GM12878 (cell line): ENCODE results near the gene MGA. TPM values are rescaled to one million over a fixed set of nuclear protein-coding genes. Genes with fewer than 3 reads are reported as not detected.

Experiments used
- ATAC-seq: fragments of 200-7000 bp; cut with Tn5 transposase; 3 replicates; pipeline ENCODE4 v1.9.1; 2020; ENCODE audit warnings: mild to moderate bottlenecking, moderate library complexity
- BruUV-seq: library from RNA; stranded (reverse); fragments of 400-500 nt; replicated peaks from 2 replicates; lab custom pipeline; 2021; lab: Mats Ljungman, UMichigan
- CTCF ChIA-PET: fragments of 300-600 bp; sonication (Branson Sonifier 250); formaldehyde crosslinking; extraction: SDS; loops from one replicate; lab custom pipeline; 2021; ENCODE audit warnings: inconsistent platforms; lab: Yijun Ruan, JAX
- POLR2A ChIA-PET: fragments of 350-600 bp; formaldehyde crosslinking; extraction: SDS; loops from one replicate; lab custom pipeline; 2021; ENCODE audit warnings: inconsistent platforms; lab: Charles Lee
- RAD21 ChIA-PET: fragments of 300-600 bp; sonication (Branson Sonifier 250); formaldehyde crosslinking; loops from one replicate; lab custom pipeline; 2023; ENCODE audit warnings: antibody characterized with exemption; ENCODE audit not compliant: unreplicated experiment; lab: Charles Lee
- SMC1A ChIA-PET: fragments of 300-600 bp; sonication (Branson Sonifier 250); formaldehyde crosslinking; loops from one replicate; lab custom pipeline; 2023; ENCODE audit not compliant: unreplicated experiment, uncharacterized antibody; lab: Charles Lee
- DNase-seq: peaks from one replicate; pipeline ENCODE4 v3.0.0-alpha.2; 2011; ENCODE audit warnings: low read depth, low spot score
- FAIRE-seq: peaks from 3 replicates; lab custom pipeline; 2011; peaks lifted over from hg19 to GRCh38; lab: Jason Lieb, UNC
- H2AFZ ChIP-seq: 2 replicates; pipeline ENCODE4 v1.6.0; 2011; ENCODE audit warnings: low read depth, low read length, control low read depth; ENCODE audit not compliant: control insufficient read depth
- H3K27ac ChIP-seq: 2 replicates; pipeline ENCODE4 v1.5.1; 2011; ENCODE audit warnings: control low read depth; ENCODE audit not compliant: control insufficient read depth, insufficient read depth
- H3K27me3 ChIP-seq, 2 experiments: replicated peaks in 1 of 2; 2 replicates each; pipeline versions ENCODE4 v1.6.0 to v1.6.1; 2011; ENCODE audit warnings: low read length in 1 of 2; ENCODE audit not compliant: control insufficient read depth in 2 of 2, insufficient read depth in 2 of 2
- H3K36me3 ChIP-seq, 2 experiments: 2 replicates each; pipeline ENCODE4 v1.5.1; 2011; ENCODE audit warnings: low read length in 1 of 2; ENCODE audit not compliant: control insufficient read depth in 2 of 2, insufficient read depth in 2 of 2
- H3K4me1 ChIP-seq: 2 replicates; pipeline ENCODE4 v1.6.1; 2011; ENCODE audit warnings: mild to moderate bottlenecking, low read length, moderate library complexity, mixed read lengths; ENCODE audit not compliant: control insufficient read depth, insufficient read depth
- H3K4me2 ChIP-seq: 2 replicates; pipeline ENCODE4 v1.6.0; 2011; ENCODE audit warnings: control low read depth; ENCODE audit not compliant: control insufficient read depth, insufficient read depth
- H3K4me3 ChIP-seq: fragments of 200-600 bp; sonication (generic); 2 replicates; pipeline ENCODE4 v1.5.1; 2016
- H3K79me2 ChIP-seq: 2 replicates; pipeline ENCODE4 v1.6.0; 2011; ENCODE audit warnings: low read length; ENCODE audit not compliant: control insufficient read depth, insufficient read depth
- H3K9ac ChIP-seq: 2 replicates; pipeline ENCODE4 v1.8.0; 2011; ENCODE audit warnings: low read length, control low read depth, mixed read lengths; ENCODE audit not compliant: control insufficient read depth, insufficient read depth
- H3K9me3 ChIP-seq: replicated peaks from 3 replicates; pipeline ENCODE4 v1.5.1; 2011; ENCODE audit warnings: mild to moderate bottlenecking, low read length; ENCODE audit not compliant: control insufficient read depth, insufficient read depth
- H4K20me1 ChIP-seq: 2 replicates; pipeline ENCODE4 v1.6.0; 2011; ENCODE audit not compliant: control insufficient read depth, insufficient read depth
- BACH1 ChIP-seq: fragments of 450-650 bp; IDR thresholded peaks from 2 replicates; pipeline ENCODE4 v1.6.1; 2017; ENCODE audit warnings: mild to moderate bottlenecking, borderline replicate concordance
- BCL11A ChIP-seq: IDR thresholded peaks from 2 replicates; pipeline ENCODE4 v1.6.1; 2011; ENCODE audit warnings: low read depth, low read length
- CHD4 ChIP-seq: fragments of 200-600 bp; sonication (generic); IDR thresholded peaks from 2 replicates; pipeline ENCODE4 v1.6.1; 2016; ENCODE audit warnings: mild to moderate bottlenecking
- FOS ChIP-seq: IDR thresholded peaks from 3 replicates; pipeline ENCODE4 v1.6.1; 2011; ENCODE audit warnings: borderline replicate concordance; ENCODE audit not compliant: insufficient read length; ENCODE audit errors: extremely low read depth
- FOXK2 ChIP-seq: fragments of 450-650 bp; IDR thresholded peaks from 2 replicates; pipeline ENCODE4 v1.6.1; 2017; ENCODE audit warnings: mild to moderate bottlenecking, moderate library complexity
- IKZF2 ChIP-seq, 2 experiments: fragments of 450-650 bp; IDR thresholded peaks; 2 replicates each; pipeline ENCODE4 v1.6.1; 2017; ENCODE audit warnings: mild to moderate bottlenecking in 2 of 2, moderate library complexity in 2 of 2
- JUND ChIP-seq: IDR thresholded peaks from 2 replicates; pipeline ENCODE4 v1.6.1; 2012; ENCODE audit warnings: low read depth, mild to moderate bottlenecking, low read length, improper control_type of control experiment, moderate library complexity
- MEF2B ChIP-seq: fragments of 450-650 bp; IDR thresholded peaks from 2 replicates; pipeline ENCODE4 v1.6.1; 2018; ENCODE audit warnings: mild to moderate bottlenecking, moderate library complexity; ENCODE audit not compliant: partially characterized antibody, poor library complexity, severe bottlenecking
- MTA2 ChIP-seq: fragments of 450-650 bp; IDR thresholded peaks from 2 replicates; pipeline ENCODE4 v1.6.1; 2016; ENCODE audit warnings: low read depth, mild to moderate bottlenecking, moderate library complexity
- NFYA ChIP-seq: IDR thresholded peaks from 2 replicates; pipeline ENCODE4 v1.6.1; 2011; ENCODE audit warnings: low read depth, mild to moderate bottlenecking, low read length, improper control_type of control experiment, borderline replicate concordance
- POLR2AphosphoS2 ChIP-seq: IDR thresholded peaks from 2 replicates; pipeline ENCODE4 v1.6.1; 2011; ENCODE audit warnings: low read depth, mild to moderate bottlenecking, low read length, improper control_type of control experiment, moderate library complexity
- POLR2AphosphoS5 ChIP-seq: IDR thresholded peaks from 2 replicates; pipeline ENCODE4 v1.6.1; 2011; ENCODE audit warnings: mild to moderate bottlenecking, low read length, inconsistent platforms
- RAD51 ChIP-seq: fragments of 450-650 bp; IDR thresholded peaks from 2 replicates; pipeline ENCODE4 v1.6.1; 2016; ENCODE audit warnings: moderate library complexity, mild to moderate bottlenecking, inconsistent platforms
- SREBF1 ChIP-seq: IDR thresholded peaks from 2 replicates; pipeline ENCODE4 v1.6.1; 2012; ENCODE audit warnings: mild to moderate bottlenecking, low read length
- TCF12 ChIP-seq: IDR thresholded peaks from 2 replicates; pipeline ENCODE4 v1.6.1; 2011; ENCODE audit warnings: low read depth, mild to moderate bottlenecking, low read length
- ZBED1 ChIP-seq: IDR thresholded peaks from 2 replicates; pipeline ENCODE4 v1.6.1; 2016; ENCODE audit warnings: borderline replicate concordance
- ZZZ3 ChIP-seq: IDR thresholded peaks from 2 replicates; pipeline ENCODE4 v1.6.1; 2011; ENCODE audit warnings: low read depth; ENCODE audit not compliant: control insufficient read depth, insufficient read length
- WGBS: methylation state at CpG from one replicate; pipeline ENCODE4 v1.1.6; 2016; ENCODE audit warnings: low lambda C conversion rate; ENCODE audit not compliant: insufficient replicate concordance, insufficient coverage; ENCODE audit errors: missing lambda C conversion rate; 5-methylcytosine and 5-hydroxymethylcytosine counted together
- in situ Hi-C: fragments of 300-500 bp; cut with MboI; formaldehyde crosslinking; loops from 9 replicates; pipeline ENCODE4 v1.14.3; 2018; ENCODE audit warnings: mixed read lengths
- intact Hi-C: fragments of 100-400 bp; cut with micrococcal nuclease; formaldehyde crosslinking; loops from one replicate; pipeline ENCODE4 v1.14.2; 2022; ENCODE audit not compliant: unreplicated experiment
- polyA plus RNA-seq, 11 experiments: library from polyadenylated mRNA; depleted of rRNA in 4 of 11; unstranded in 6 of 11; stranded (reverse) in 5 of 11; fragments of >200 nt; fragmentation: Nextera tagmentation in 4 of 11; fragmentation: Illumina TruSeq in 1 of 11; extraction: Ambion mirVana in 4 of 11; extraction: Trizol in 1 of 11; gene quantifications; 1 replicate in 1 of 11; 2 replicates in 10 of 11; pipeline versions ENCODE4 v1.2.1 to v1.2.3, GENCODE V29; 2011 to 2016; ENCODE audit warnings: inconsistent platforms in 2 of 11, missing spikeins in 2 of 11, low read depth in 1 of 11
- total RNA-seq, 4 experiments: library from RNA; depleted of rRNA in 3 of 4; stranded (reverse); fragments of >200 nt in 3 of 4; fragmentation: Illumina TruSeq in 1 of 4; extraction: Trizol in 1 of 4; gene quantifications; 2 replicates each; pipeline versions ENCODE4 v1.2.1 to v1.2.3, GENCODE V29; 2013 to 2021
- TF ChIP-seq, protein P1 (sequence below): IDR thresholded peaks from 2 replicates; pipeline ENCODE4 v1.6.1; 2011; ENCODE audit warnings: mild to moderate bottlenecking, low read depth, low read length, moderate library complexity; ENCODE audit not compliant: insufficient replicate concordance

Gene MGA
- total and polyA plus RNA-seq, 10 of the 15 experiments (the other 5 are each of a cell fraction or from before 2014, with no cell fraction given) = 2.6 to 29.6 (median 17.0) TPM

DNA sequence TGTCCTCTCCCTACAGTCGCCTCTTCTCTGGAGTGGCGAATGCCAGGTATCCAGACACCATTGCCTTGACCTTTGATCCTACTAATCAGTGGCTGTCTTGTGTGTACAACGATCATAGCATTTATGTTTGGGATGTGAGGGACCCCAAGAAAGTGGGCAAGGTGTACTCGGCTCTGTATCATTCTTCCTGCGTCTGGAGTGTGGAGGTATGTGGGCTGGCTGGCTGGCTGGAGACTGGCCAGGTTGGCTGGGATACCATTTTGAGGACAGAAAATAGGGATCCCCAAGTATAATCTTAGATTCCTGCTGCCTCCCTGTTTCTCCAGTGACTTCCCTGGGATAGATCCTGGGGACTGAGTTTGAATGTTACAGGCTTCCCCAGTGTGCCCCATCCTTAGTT, 154.3 kb downstream of the MGA start:
- BruUV-seq = no TSS peak

DNA sequence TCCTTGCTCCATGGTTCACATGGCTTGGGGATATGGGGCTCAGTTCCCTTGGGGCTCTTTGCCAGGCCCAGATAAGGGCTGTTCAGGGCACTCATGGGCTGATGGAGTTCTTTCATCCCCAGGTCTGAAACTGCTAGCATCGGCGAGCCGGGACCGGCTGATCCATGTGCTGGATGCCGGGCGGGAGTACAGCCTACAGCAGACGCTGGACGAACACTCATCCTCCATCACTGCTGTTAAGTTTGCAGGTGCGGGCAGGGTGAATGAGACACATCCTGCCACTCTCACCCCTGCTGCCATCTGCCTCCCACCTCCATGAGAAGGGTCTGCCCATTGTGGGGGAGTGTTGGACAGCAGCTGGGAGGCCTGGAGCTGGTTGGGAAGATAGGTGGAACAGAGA, 156.6 kb downstream of the MGA start:
- Histone ChIP-seq H3K27me3 (no peaks in the 10 kb centered on the region), H3K4me2 (no peak overlapping the region), H3K36me3 (peaks cover 3 to 21% of the 10 kb centered on the region in 2 experiments; a peak in 3 of 4 replicates), H4K20me1 (no peaks in the 10 kb centered on the region), H3K4me1 (no peaks in the 10 kb centered on the region), H3K4me3 (no peak overlapping the region), H2AFZ (no peak overlapping the region), H3K9me3 (no peaks in the 10 kb centered on the region), H3K27ac (no peak overlapping the region), H3K9ac (no peak overlapping the region), H3K79me2 (no peaks in the 10 kb centered on the region)
- DNase-seq = no peak
- POLR2A ChIA-PET = no interaction called here
- no TSS peak for BruUV-seq
- RAD21 ChIA-PET = no interaction called here
- SMC1A ChIA-PET = interaction anchor here (1.6 kb wide), 1 partner anchor 43 kb away, joined by 6 read pairs; the partner anchor contains the start of gene MAPKBP1
- ATAC-seq = no peak
- WGBS = 94% methylated on average over 9 of the region's 9 CpGs
- CTCF ChIA-PET = interaction anchor here (1.3 to 1.7 kb wide), 2 partner anchors 43 to 213 kb away, joined by 3 to 7 read pairs; partner anchors contain the start of gene MAPKBP1
- TF ChIP-seq TCF12 = no peak
- no peak for TF ChIP-seq RAD51
- TF ChIP-seq CHD4 = no peak
- TF ChIP-seq SREBF1 = no peak
- no peak for TF ChIP-seq MEF2B
- no peak for TF ChIP-seq IKZF2 (IDR thresholded peaks at IDR 0.05)
- TF ChIP-seq ZZZ3 = no peak
- no peak for TF ChIP-seq JUND
- no peak for TF ChIP-seq FOS
- no peak for TF ChIP-seq POLR2AphosphoS2
- TF ChIP-seq POLR2AphosphoS5 = no peak
- TF ChIP-seq BACH1 = no peak
- TF ChIP-seq, protein P1, sequence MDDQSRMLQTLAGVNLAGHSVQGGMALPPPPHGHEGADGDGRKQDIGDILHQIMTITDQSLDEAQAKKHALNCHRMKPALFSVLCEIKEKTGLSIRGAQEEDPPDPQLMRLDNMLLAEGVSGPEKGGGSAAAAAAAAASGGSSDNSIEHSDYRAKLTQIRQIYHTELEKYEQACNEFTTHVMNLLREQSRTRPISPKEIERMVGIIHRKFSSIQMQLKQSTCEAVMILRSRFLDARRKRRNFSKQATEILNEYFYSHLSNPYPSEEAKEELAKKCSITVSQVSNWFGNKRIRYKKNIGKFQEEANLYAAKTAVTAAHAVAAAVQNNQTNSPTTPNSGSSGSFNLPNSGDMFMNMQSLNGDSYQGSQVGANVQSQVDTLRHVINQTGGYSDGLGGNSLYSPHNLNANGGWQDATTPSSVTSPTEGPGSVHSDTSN = no peak
- no peak for TF ChIP-seq MTA2
- no peak for TF ChIP-seq FOXK2
- no peak for FAIRE-seq
- intact Hi-C loops = loop anchor here (10.0 kb wide), 1 partner anchor 122 kb away; no protein-coding TSS in a partner anchor
- in situ Hi-C loops = no loop called here

More for the DNA sequence above, 154.3 kb downstream of the MGA start:
- Histone ChIP-seq H3K9ac (no peak overlapping the region), H2AFZ (no peak overlapping the region), H3K4me2 (no peak overlapping the region), H3K4me1 (no peaks in the 10 kb centered on the region), H3K36me3 (peaks cover 3 to 21% of the 10 kb centered on the region in 2 experiments; a peak in 3 of 4 replicates), H3K27ac (no peak overlapping the region), H3K4me3 (no peak overlapping the region), H3K9me3 (no peaks in the 10 kb centered on the region), H3K27me3 (no peaks in the 10 kb centered on the region), H3K79me2 (no peaks in the 10 kb centered on the region), H4K20me1 (no peaks in the 10 kb centered on the region)
- DNase-seq (no peak), ATAC-seq (no peak), FAIRE-seq (no peak)
- ChIA-PET CTCF (interaction anchor here (4.6 to 6.3 kb wide), 2 partner anchors 39 to 211 kb away, joined by 41 to 365 read pairs; partner anchors contain the start of gene MAPKBP1), RAD21 (no interaction called here), SMC1A (interaction anchor here (8.3 kb wide), 1 partner anchor 40 kb away, joined by 268 read pairs; the partner anchor contains the start of gene MAPKBP1), POLR2A (no interaction called here)
- WGBS = 100% methylated on average over 5 of the region's 5 CpGs
- TF ChIP-seq NFYA (no peak), ZBED1 (no peak), BCL11A (no peak)
- intact Hi-C loops = loop anchor here (5.0 to 10.0 kb wide), 3 partner anchors 120 to 347 kb away; no protein-coding TSS in a partner anchor
- in situ Hi-C loops = loop anchor here (5.0 kb wide), 1 partner anchor 42 kb away; the partner anchor contains the start of gene MAPKBP1
